GM10248 (cell line): ENCODE measurements around the gene VPS8.

Experiments
- CTCF ChIA-PET: fragments of 300-600 bp; sonication (Branson Sonifier 250); formaldehyde crosslinking; extraction: SDS; loops from one replicate; lab custom pipeline; 2021; ENCODE audit warnings: antibody characterized with exemption; lab: Yijun Ruan, JAX
- POLR2A ChIA-PET: fragments of 350-650 bp; sonication (Branson Sonifier 250); formaldehyde crosslinking; extraction: SDS; loops from one replicate; lab custom pipeline; 2020; ENCODE audit warnings: antibody characterized with exemption; lab: Yijun Ruan, JAX
- DNase-seq: peaks from one replicate; pipeline ENCODE4 v3.0.0; 2012; ENCODE audit errors: extremely low spot score
- TF ChIP-seq, protein P1 (sequence below): IDR thresholded peaks from 2 replicates; pipeline ENCODE4 v1.5.1; 2012; ENCODE audit warnings: mild to moderate bottlenecking, low read depth; ENCODE audit errors: extremely low read depth, missing control alignments, control extremely low read depth

Gene VPS8

DNA sequence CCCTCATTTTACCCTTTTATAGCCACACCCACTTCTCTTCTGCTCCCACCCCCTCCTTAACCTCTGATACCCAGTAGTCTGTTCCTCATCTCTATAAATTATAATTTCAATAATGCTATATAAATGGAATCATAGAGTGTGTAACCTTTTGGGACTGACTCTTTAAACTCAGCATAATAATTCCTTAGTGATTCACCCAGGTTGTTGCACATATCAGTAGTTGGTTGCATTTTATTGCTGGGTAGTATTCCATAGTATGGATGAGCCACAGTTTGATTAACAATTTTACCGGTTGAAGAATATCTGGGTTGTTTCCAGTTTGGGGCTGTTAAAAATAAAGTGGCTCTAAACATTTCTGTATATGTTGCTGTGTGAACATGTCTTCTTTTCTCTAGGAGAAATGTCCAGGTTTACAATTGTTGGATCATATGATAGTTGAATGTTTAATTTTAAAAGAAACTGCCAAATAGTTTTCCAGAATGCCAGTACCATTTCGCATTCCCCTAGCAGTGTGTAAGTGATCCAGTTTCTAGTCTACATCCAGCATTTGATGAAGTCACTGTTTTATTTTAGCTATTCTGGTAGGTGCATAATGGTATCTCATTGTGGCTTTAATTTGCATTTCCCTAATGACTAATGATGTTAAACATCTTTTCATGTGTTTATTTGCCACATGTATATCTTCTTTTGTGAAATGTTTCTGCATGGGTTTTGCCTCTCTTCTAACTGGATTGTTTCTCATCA lies 68.5 kb downstream of the VPS8 start:
- POLR2A ChIA-PET, result no interaction called here
- CTCF ChIA-PET, result interaction anchor here (0.7 to 1.9 kb wide), 6 partner anchors 13 to 336 kb away, joined by 3 to 6 read pairs (median 4); no protein-coding TSS in a partner anchor
- TF ChIP-seq, protein P1, sequence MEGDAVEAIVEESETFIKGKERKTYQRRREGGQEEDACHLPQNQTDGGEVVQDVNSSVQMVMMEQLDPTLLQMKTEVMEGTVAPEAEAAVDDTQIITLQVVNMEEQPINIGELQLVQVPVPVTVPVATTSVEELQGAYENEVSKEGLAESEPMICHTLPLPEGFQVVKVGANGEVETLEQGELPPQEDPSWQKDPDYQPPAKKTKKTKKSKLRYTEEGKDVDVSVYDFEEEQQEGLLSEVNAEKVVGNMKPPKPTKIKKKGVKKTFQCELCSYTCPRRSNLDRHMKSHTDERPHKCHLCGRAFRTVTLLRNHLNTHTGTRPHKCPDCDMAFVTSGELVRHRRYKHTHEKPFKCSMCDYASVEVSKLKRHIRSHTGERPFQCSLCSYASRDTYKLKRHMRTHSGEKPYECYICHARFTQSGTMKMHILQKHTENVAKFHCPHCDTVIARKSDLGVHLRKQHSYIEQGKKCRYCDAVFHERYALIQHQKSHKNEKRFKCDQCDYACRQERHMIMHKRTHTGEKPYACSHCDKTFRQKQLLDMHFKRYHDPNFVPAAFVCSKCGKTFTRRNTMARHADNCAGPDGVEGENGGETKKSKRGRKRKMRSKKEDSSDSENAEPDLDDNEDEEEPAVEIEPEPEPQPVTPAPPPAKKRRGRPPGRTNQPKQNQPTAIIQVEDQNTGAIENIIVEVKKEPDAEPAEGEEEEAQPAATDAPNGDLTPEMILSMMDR, result no peak
- DNase-seq, result no peak

DNA sequence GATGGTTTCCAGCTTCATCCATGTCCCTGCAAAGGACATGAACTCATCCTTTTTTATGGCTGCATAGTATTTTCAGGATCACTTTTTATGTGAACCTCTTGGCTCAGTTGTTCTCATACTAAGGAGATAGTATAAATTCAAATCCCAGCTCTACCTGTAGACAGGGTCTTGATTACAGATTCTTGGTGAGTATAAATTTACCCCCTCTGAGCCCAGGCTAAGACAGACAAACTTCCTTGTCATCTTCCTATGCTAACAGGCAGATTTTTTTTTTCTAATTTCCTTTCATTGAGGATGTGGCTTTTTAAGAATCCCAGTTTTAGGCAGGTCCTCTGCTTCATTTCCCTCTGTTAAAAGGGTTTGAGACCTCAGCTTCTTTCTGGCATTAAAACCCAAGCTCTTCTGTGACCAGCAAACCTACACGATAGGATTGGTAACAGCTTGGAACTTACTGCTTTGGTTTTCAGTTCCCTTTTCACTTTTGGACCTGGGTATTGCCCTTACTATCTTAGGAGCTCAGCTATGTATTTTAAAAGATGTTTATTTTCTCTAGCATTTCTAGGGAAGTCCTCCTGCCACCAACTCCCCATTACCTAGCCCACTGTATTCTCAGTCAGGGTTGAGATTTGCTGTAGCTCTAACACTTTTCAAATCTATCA lies 72.5 kb downstream of the VPS8 start:
- peak; percentile 45 for DNase-seq
- TF ChIP-seq, protein P1, result no peak
- CTCF ChIA-PET, result interaction anchor here (1.1 to 1.3 kb wide), 4 partner anchors 9 to 424 kb away, joined by 3 to 4 read pairs (median 3); no protein-coding TSS in a partner anchor
- POLR2A ChIA-PET, result no interaction called here

DNA sequence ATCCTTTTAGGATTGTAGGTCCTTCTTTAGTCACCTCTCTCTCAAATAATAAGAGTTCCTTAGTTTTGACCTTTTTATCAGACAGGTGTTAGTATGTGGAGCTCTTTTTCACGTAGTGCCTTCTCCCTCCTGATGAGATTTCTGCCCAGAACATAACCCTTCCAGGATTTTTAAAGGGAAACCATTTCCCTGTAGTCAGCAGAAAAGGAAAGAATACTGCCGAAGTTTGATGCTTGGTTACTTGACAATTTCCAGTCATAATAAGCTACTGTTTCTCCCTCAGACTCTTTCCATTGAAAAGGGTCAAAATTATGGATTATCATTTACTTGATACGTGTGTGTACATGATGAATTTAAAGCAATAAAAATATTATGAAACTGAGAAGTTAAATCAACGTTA lies 73.1 kb downstream of the VPS8 start:
- DNase-seq, result no peak
- ChIA-PET CTCF (interaction anchor here (1.2 to 1.3 kb wide), 3 partner anchors 10 to 424 kb away, joined by 3 to 4 read pairs (median 3); no protein-coding TSS in a partner anchor), POLR2A (no interaction called here)
- TF ChIP-seq, protein P1, result no peak

DNA sequence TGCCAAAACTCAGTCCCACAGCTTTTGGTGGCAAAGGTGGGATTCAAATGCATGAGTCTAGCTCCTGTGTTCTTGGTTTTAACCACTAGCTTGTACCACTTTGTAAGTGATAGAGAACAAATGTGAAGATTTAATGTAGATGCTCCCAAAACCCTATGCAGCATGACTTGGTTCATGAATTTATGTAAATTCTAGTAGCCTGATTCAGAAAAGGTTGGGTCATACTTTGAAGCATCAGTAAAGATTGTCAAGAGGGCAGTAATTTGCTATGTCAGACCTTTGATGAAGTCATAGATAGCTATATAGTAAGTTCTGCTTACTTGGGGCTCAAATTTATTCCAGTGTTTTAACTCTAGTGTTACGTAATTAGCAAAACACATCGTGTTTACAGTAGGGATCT lies 75.6 kb downstream of the VPS8 start:
- no peak for DNase-seq
- ChIA-PET CTCF (interaction anchor here (1.4 kb wide), 1 partner anchor 12 kb away, joined by 3 read pairs; no protein-coding TSS in a partner anchor), POLR2A (no interaction called here)
- TF ChIP-seq, protein P1, result no peak

DNA sequence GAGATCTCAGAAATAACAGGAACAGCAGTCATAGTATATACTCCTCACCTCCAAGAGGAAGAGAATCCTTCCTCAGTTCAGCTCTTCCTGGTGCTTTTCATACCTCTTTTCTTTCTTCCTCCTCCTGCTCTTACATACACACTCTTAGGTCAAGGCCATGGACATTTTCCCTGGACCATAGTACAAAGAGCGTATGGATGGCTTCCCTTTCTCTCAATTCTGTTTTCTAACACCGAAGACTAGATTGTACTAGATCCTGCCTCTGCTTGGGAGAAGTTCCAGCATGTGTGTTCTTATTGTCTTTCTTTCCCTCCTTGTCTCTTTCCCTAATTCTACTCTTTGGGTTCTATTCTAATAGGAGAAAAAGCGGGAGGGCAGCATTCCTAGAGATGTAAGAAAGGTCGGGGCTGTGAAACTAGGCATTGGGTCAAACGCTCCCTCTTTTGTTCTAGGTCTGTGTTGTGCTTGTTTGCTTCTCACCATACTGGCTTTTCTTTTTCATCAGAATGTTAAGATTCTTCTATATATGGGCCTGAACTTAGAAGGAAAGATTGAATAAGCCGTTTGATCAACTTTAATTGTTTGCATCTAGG lies 77.4 kb downstream of the VPS8 start:
- TF ChIP-seq, protein P1, result no peak
- no peak for DNase-seq
- POLR2A ChIA-PET, result no interaction called here
- CTCF ChIA-PET, result interaction anchor here (1.1 kb wide), 1 partner anchor 18 kb away, joined by 3 read pairs; no protein-coding TSS in a partner anchor

DNA sequence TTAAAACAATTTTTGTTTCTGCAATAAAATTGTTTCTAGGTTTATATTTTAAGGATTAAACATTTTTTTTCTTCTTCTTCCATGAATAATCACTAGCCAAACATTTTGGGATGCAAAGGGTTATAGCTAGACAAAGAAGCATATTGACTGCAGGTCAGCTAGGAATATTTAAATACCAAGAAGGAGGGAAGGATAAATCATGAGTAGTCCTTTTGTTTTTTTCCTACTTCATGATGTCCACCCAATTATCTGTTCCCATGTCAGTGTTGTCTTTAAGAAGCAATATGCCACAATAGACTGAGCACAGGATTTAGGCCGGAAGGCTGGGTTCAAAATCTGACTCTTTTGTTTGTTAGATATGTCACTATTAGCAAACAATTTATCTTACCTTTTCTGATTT lies 82.1 kb downstream of the VPS8 start:
- CTCF ChIA-PET, result no interaction called here
- TF ChIP-seq, protein P1, result no peak
- POLR2A ChIA-PET, result no interaction called here
- no peak for DNase-seq
